Testis (tissue), 3 donors: Measurements from ENCODE around the gene OR51G2. TPM values are rescaled to one million over a fixed set of nuclear protein-coding genes. Genes with fewer than 3 reads are reported as not detected.

Source experiments
- DNase-seq: peaks from one replicate; pipeline ENCODE4 v3.0.0-alpha.2; 2019
- H3K27ac ChIP-seq, 2 donors: fragments of 200-600 bp; sonication (generic); one replicate each; pipeline ENCODE4 v1.5.1; 2019
- H3K27me3 ChIP-seq: fragments of 200-600 bp; sonication (generic); one replicate; pipeline ENCODE4 v1.5.1; 2019
- H3K36me3 ChIP-seq: fragments of 200-600 bp; sonication (generic); one replicate; pipeline ENCODE4 v1.5.1; 2017; ENCODE audit warnings: low read depth; ENCODE audit errors: missing control alignments
- H3K4me1 ChIP-seq: fragments of 200-600 bp; sonication (generic); one replicate; pipeline ENCODE4 v1.5.1; 2019
- H3K4me3 ChIP-seq, 2 donors: fragments of 200-600 bp; sonication (generic); one replicate each; pipeline ENCODE4 v1.5.1; 2017 to 2019
- H3K9me3 ChIP-seq: fragments of 200-600 bp; sonication (generic); one replicate; pipeline ENCODE4 v1.5.1; 2017
- CTCF ChIP-seq, 3 experiments: fragments of 450-650 bp in 2 of 3; fragments of 200-600 bp in 1 of 3; sonication (generic) in 1 of 3; IDR thresholded peaks; one replicate each; pipeline ENCODE4 v1.5.1; 2016 to 2019; ENCODE audit warnings: antibody characterized with exemption in 3 of 3, mild to moderate bottlenecking in 2 of 3, moderate library complexity in 1 of 3
- POLR2A ChIP-seq: fragments of 450-650 bp; IDR thresholded peaks from one replicate; pipeline ENCODE4 v1.6.1; 2017; ENCODE audit warnings: antibody characterized with exemption, mild to moderate bottlenecking, moderate library complexity
- WGBS, 2 donors: methylation state at CpG; one replicate each; pipeline ENCODE4 v1.1.5; 2018; 5-methylcytosine and 5-hydroxymethylcytosine counted together
- intact Hi-C: fragments of 100-400 bp; cut with DNase I; formaldehyde crosslinking; loops from one replicate; pipeline ENCODE4 v1.15.1; 2023; ENCODE audit warnings: low total_unique reads
- polyA plus RNA-seq: library from polyadenylated mRNA; stranded (reverse); fragments of 350-450 nt; fragmentation: Illumina TruSeq; extraction: RNeasy Lipid Tissue Mini Kit (QIAGEN cat#74804); gene quantifications from one replicate; pipeline ENCODE4 v1.2.3, GENCODE V29; 2014; ENCODE audit warnings: low read depth, low replicate concordance; ENCODE audit not compliant: insufficient read depth
- total RNA-seq, 2 donors: library from RNA; depleted of rRNA; stranded (reverse); fragments of >200 nt; gene quantifications; one replicate each; pipeline ENCODE4 v1.2.3, GENCODE V29; 2016

OR51G2 gene
- total and polyA plus RNA-seq, 3 donors from 2014 or later: not detected

GRCh38 chr11:4890279-4890678 is 28.9 kb downstream of the OR51G2 start:
- intact Hi-C loops: no loop called here
- 96 to 99% methylated on average over 2 of the region's 2 CpGs for WGBS, 2 donors
- DNase-seq: no peak

GRCh38 chr11:4887591-4887990 is 31.6 kb downstream of the OR51G2 start:
- no peaks in the 10 kb centered on the region for H3K36me3 ChIP-seq
- DNase-seq: no peak
- TF ChIP-seq CTCF (IDR thresholded peaks at IDR 0.05): no peak
- TF ChIP-seq POLR2A: no peak
- no peak overlapping the region for H3K27ac ChIP-seq
- 0 to 2% methylated on average over 1 of the region's 1 CpG for WGBS, 2 donors
- intact Hi-C loops: no loop called here
- H3K4me3 ChIP-seq: no peak overlapping the region
- no peaks in the 10 kb centered on the region for H3K27me3 ChIP-seq
- no peaks in the 10 kb centered on the region for H3K9me3 ChIP-seq
- H3K4me1 ChIP-seq: no peaks in the 10 kb centered on the region

More at GRCh38 chr11:4890279-4890678, 28.9 kb downstream of the OR51G2 start:
- Histone ChIP-seq H3K27ac (no peak overlapping the region), H3K4me3 (no peak overlapping the region), H3K36me3 (no peaks in the 10 kb centered on the region), H3K27me3 (no peaks in the 10 kb centered on the region), H3K9me3 (no peaks in the 10 kb centered on the region), H3K4me1 (no peaks in the 10 kb centered on the region)
- TF ChIP-seq POLR2A (no peak), CTCF (IDR thresholded peaks at IDR 0.05) (no peak)

- H3K9me3 ChIP-seq: no peaks in the 10 kb centered on the region
- TF ChIP-seq POLR2A (no peak), CTCF (IDR thresholded peaks at IDR 0.05) (no peak)
- H3K27ac ChIP-seq: no peak overlapping the region
- no peak for DNase-seq
- WGBS, 2 donors: 70 to 75% methylated on average over 3 of the region's 3 CpGs
- intact Hi-C loops: no loop called here
- no peaks in the 10 kb centered on the region for H3K36me3 ChIP-seq
- H3K4me3 ChIP-seq: no peak overlapping the region
- no peaks in the 10 kb centered on the region for H3K27me3 ChIP-seq
- no peaks in the 10 kb centered on the region for H3K4me1 ChIP-seq
Observed at GRCh38 chr11:4886186-4886585, 33.0 kb downstream of the OR51G2 start.

- H3K4me1 ChIP-seq: no peaks in the 10 kb centered on the region
- intact Hi-C loops: no loop called here
- WGBS, 2 donors: 73 to 76% methylated on average over 3 of the region's 3 CpGs
- no peak overlapping the region for H3K4me3 ChIP-seq
- TF ChIP-seq POLR2A: no peak
- no peak for TF ChIP-seq CTCF (IDR thresholded peaks at IDR 0.05)
- H3K27me3 ChIP-seq: no peaks in the 10 kb centered on the region
- H3K9me3 ChIP-seq: no peaks in the 10 kb centered on the region
- no peak for DNase-seq
- H3K36me3 ChIP-seq: no peaks in the 10 kb centered on the region
- no peak overlapping the region for H3K27ac ChIP-seq
Observed at GRCh38 chr11:4884361-4884760, 34.8 kb downstream of the OR51G2 start.

- H3K4me1 ChIP-seq: no peaks in the 10 kb centered on the region
- TF ChIP-seq POLR2A (no peak), CTCF (IDR thresholded peaks at IDR 0.05) (no peak)
- WGBS, 2 donors: 92 to 93% methylated on average over 5 of the region's 5 CpGs
- H3K27me3 ChIP-seq: no peaks in the 10 kb centered on the region
- H3K27ac ChIP-seq: no peak overlapping the region
- no peaks in the 10 kb centered on the region for H3K9me3 ChIP-seq
- DNase-seq: no peak
- no peaks in the 10 kb centered on the region for H3K36me3 ChIP-seq
- no peak overlapping the region for H3K4me3 ChIP-seq
- intact Hi-C loops: no loop called here
Observed at GRCh38 chr11:4882543-4882942, 36.6 kb downstream of the OR51G2 start.
